Measurements from ENCODE around the gene ATAD5. TPM values are rescaled to one million over a fixed set of nuclear protein-coding genes. Genes with fewer than 3 reads are reported as not detected.

Gene ATAD5
- total RNA-seq (ENCODE audit: unreplicated experiment), result 6.4 TPM
- long read RNA-seq, result 0 reads

GRCh38 chr17:30831663-30832437, at the start of gene ATAD5:
Gene ATAD5, plus strand, starts transcription at chr17:30831966. Its CDS starts 382 bp downstream, at chr17:30832348.
- Mint-ChIP-seq H3K27me3 (ENCODE audit: unreplicated experiment) (peaks cover 2% of the 10 kb centered on the region), H3K4me3 (ENCODE audit: unreplicated experiment) (peak within 1 kb of the TSS; percentile 98), H3K4me1 (ENCODE audit: low read depth, unreplicated experiment) (peaks cover 13% of the 10 kb centered on the region), H3K27ac (ENCODE audit: unreplicated experiment) (peak within 1 kb of the TSS; percentile 81), H3K36me3 (ENCODE audit: unreplicated experiment) (no peaks in the 10 kb centered on the region), H3K9me3 (ENCODE audit: unreplicated experiment) (peaks cover 4% of the 10 kb centered on the region)
- no peak for TF ChIP-seq CTCF (IDR thresholded peaks at IDR 0.05; ENCODE audit: partially characterized antibody, unreplicated experiment)
- peak; percentile 94 for DNase-seq

- Mint-ChIP-seq H3K36me3 (ENCODE audit: unreplicated experiment) (no peaks in the 10 kb centered on the region), H3K9me3 (ENCODE audit: unreplicated experiment) (peaks cover 2% of the 10 kb centered on the region), H3K27me3 (ENCODE audit: unreplicated experiment) (peaks cover 2% of the 10 kb centered on the region), H3K27ac (ENCODE audit: unreplicated experiment) (no peak overlapping the region), H3K4me1 (ENCODE audit: low read depth, unreplicated experiment) (no peaks in the 10 kb centered on the region), H3K4me3 (ENCODE audit: unreplicated experiment) (no peak overlapping the region)
- DNase-seq, result no peak
- TF ChIP-seq CTCF (IDR thresholded peaks at IDR 0.05; ENCODE audit: partially characterized antibody, unreplicated experiment), result no peak
Measured at GRCh38 chr17:30782206-30782605, 49.6 kb upstream of the ATAD5 start.

- Mint-ChIP-seq H3K9me3 (ENCODE audit: unreplicated experiment) (peaks cover 1% of the 10 kb centered on the region), H3K27ac (ENCODE audit: unreplicated experiment) (no peak overlapping the region), H3K27me3 (ENCODE audit: unreplicated experiment) (no peaks in the 10 kb centered on the region), H3K4me3 (ENCODE audit: unreplicated experiment) (no peak overlapping the region), H3K4me1 (ENCODE audit: low read depth, unreplicated experiment) (no peaks in the 10 kb centered on the region), H3K36me3 (ENCODE audit: unreplicated experiment) (no peaks in the 10 kb centered on the region)
- no peak for TF ChIP-seq CTCF (IDR thresholded peaks at IDR 0.05; ENCODE audit: partially characterized antibody, unreplicated experiment)
- no peak for DNase-seq
Measured at GRCh38 chr17:30788918-30789317, 42.8 kb upstream of the ATAD5 start.

GRCh38 chr17:30790279-30790678, 41.5 kb upstream of the ATAD5 start:
- TF ChIP-seq CTCF (IDR thresholded peaks at IDR 0.05; ENCODE audit: partially characterized antibody, unreplicated experiment), result no peak
- no peak for DNase-seq
- Mint-ChIP-seq H3K27me3 (ENCODE audit: unreplicated experiment) (no peaks in the 10 kb centered on the region), H3K27ac (ENCODE audit: unreplicated experiment) (no peak overlapping the region), H3K4me1 (ENCODE audit: low read depth, unreplicated experiment) (no peaks in the 10 kb centered on the region), H3K9me3 (ENCODE audit: unreplicated experiment) (no peaks in the 10 kb centered on the region), H3K36me3 (ENCODE audit: unreplicated experiment) (no peaks in the 10 kb centered on the region), H3K4me3 (ENCODE audit: unreplicated experiment) (no peak overlapping the region)

GRCh38 chr17:30793282-30793977, 38.3 kb upstream of the ATAD5 start:
- TF ChIP-seq CTCF (IDR thresholded peaks at IDR 0.05; ENCODE audit: partially characterized antibody, unreplicated experiment), result no peak
- no peak overlapping the region for H3K4me3 Mint-ChIP-seq (ENCODE audit: unreplicated experiment)
- H3K4me1 Mint-ChIP-seq (ENCODE audit: low read depth, unreplicated experiment), result no peaks in the 10 kb centered on the region
- no peaks in the 10 kb centered on the region for H3K27me3 Mint-ChIP-seq (ENCODE audit: unreplicated experiment)
- H3K27ac Mint-ChIP-seq (ENCODE audit: unreplicated experiment), result no peak overlapping the region
- no peak for DNase-seq
- H3K36me3 Mint-ChIP-seq (ENCODE audit: unreplicated experiment), result no peaks in the 10 kb centered on the region
- H3K9me3 Mint-ChIP-seq (ENCODE audit: unreplicated experiment), result no peaks in the 10 kb centered on the region
